Caco-2 (cell line): ENCODE data around the gene SGTA. TPM values are rescaled to one million over a fixed set of nuclear protein-coding genes. Genes with fewer than 3 reads are reported as not detected.
"Not testable (repeated sequence)": the region's sequence is repeated elsewhere in the genome, so short reads cannot be mapped to it uniquely, and the experiment has no call there.

Source experiments
- BruUV-seq: library from RNA; stranded (reverse); fragments of 400-500 nt; replicated peaks from 2 replicates; lab custom pipeline; 2021; lab: Mats Ljungman, UMichigan
- CTCF ChIA-PET: fragments of 300-600 bp; sonication (Branson Sonifier 250); formaldehyde crosslinking; loops from one replicate; lab custom pipeline; 2022; ENCODE audit warnings: antibody characterized with exemption; lab: Charles Lee
- POLR2A ChIA-PET: fragments of 300-600 bp; sonication (Branson Sonifier 250); formaldehyde crosslinking; loops from one replicate; lab custom pipeline; 2022; ENCODE audit warnings: antibody characterized with exemption; lab: Charles Lee
- DNase-seq, 2 experiments: peaks; one replicate each; pipeline versions ENCODE4 v3.0.0 to v3.0.0-alpha.2; 2020 to 2022
- H3K27me3 ChIP-seq: replicated peaks from 2 replicates; pipeline ENCODE4 v1.6.0; 2011; ENCODE audit warnings: low read length; ENCODE audit not compliant: control insufficient read depth, insufficient read depth
- H3K36me3 ChIP-seq: 2 replicates; pipeline ENCODE4 v1.5.1; 2011; ENCODE audit warnings: low read length; ENCODE audit not compliant: control insufficient read depth, insufficient read depth
- H3K4me1 ChIP-seq: fragments of 250-450 bp; sonication (Bioruptor Pico); 2 replicates; pipeline ENCODE4 v1.5.1; 2020; ENCODE audit warnings: mild to moderate bottlenecking
- H3K4me3 ChIP-seq: 2 replicates; pipeline ENCODE4 v1.5.1; 2011; ENCODE audit warnings: low read depth, mild to moderate bottlenecking, control low read depth, low read length
- H3K9me3 ChIP-seq: fragments of 250-450 bp; sonication (Bioruptor Pico); 2 replicates; pipeline ENCODE4 v1.5.1; 2020; ENCODE audit warnings: mild to moderate bottlenecking, moderate library complexity
- H3K27ac Mint-ChIP-seq: one replicate; pipeline ENCODE4 v1.8.0; 2022; ENCODE audit warnings: mixed read lengths; ENCODE audit not compliant: unreplicated experiment
- H3K27me3 Mint-ChIP-seq: one replicate; pipeline ENCODE4 v1.8.0; 2022; ENCODE audit warnings: mixed read lengths; ENCODE audit not compliant: insufficient read depth, unreplicated experiment
- H3K36me3 Mint-ChIP-seq: one replicate; pipeline ENCODE4 v1.8.0; 2022; ENCODE audit warnings: mild to moderate bottlenecking, mixed read lengths; ENCODE audit not compliant: insufficient read depth, unreplicated experiment
- H3K4me1 Mint-ChIP-seq: one replicate; pipeline ENCODE4 v1.8.0; 2022; ENCODE audit warnings: low read depth, mixed read lengths; ENCODE audit not compliant: unreplicated experiment
- H3K4me3 Mint-ChIP-seq: one replicate; pipeline ENCODE4 v1.8.0; 2022; ENCODE audit warnings: mild to moderate bottlenecking, moderate library complexity, mixed read lengths; ENCODE audit not compliant: unreplicated experiment
- H3K9me3 Mint-ChIP-seq: one replicate; pipeline ENCODE4 v1.8.0; 2022; ENCODE audit warnings: mixed read lengths; ENCODE audit not compliant: unreplicated experiment
- CTCF ChIP-seq, 2 experiments: fragments of 200-600 bp in 1 of 2; IDR thresholded peaks; 1 replicate in 1 of 2; 2 replicates in 1 of 2; pipeline versions ENCODE4 v1.5.1 to v1.8.0; 2011 to 2022; ENCODE audit warnings: antibody characterized with exemption in 1 of 2, control low read depth in 1 of 2, inconsistent platforms in 1 of 2, low read depth in 1 of 2, low read length in 1 of 2, mild to moderate bottlenecking in 1 of 2, moderate library complexity in 1 of 2; ENCODE audit not compliant: insufficient read depth in 1 of 2, severe bottlenecking in 1 of 2, unreplicated experiment in 1 of 2
- intact Hi-C: fragments of 100-400 bp; cut with micrococcal nuclease; formaldehyde crosslinking; loops from one replicate; pipeline ENCODE4 v1.10.0; 2022; ENCODE audit not compliant: unreplicated experiment
- total RNA-seq: library from RNA; stranded (reverse); gene quantifications from 2 replicates; pipeline ENCODE4 v1.2.3, GENCODE V29; 2022

Gene SGTA
- total RNA-seq, 1 experiment from 2014 or later = 90.1 TPM

- intact Hi-C loops = no loop called here
- no peak for DNase-seq
- TF ChIP-seq CTCF (IDR thresholded peaks at IDR 0.05; ENCODE audit: insufficient read depth in 1 of 2, low read depth in 1 of 2, low read length in 1 of 2, severe bottlenecking in 1 of 2, unreplicated experiment in 1 of 2) = no peak
- Histone ChIP-seq H3K4me1 (no peaks in the 10 kb centered on the region), H3K27me3 (no peaks in the 10 kb centered on the region), H3K36me3 (no peaks in the 10 kb centered on the region), H3K4me3 (no peak overlapping the region), H3K9me3 (peaks cover 6% of the 10 kb centered on the region; the same call in 1 of the 2 replicates)
- no TSS peak for BruUV-seq
- H3K4me3 Mint-ChIP-seq = no peak overlapping the region
- H3K4me1 Mint-ChIP-seq = no peaks in the 10 kb centered on the region
- ChIA-PET CTCF (no interaction called here), POLR2A (no interaction called here)
- H3K27ac Mint-ChIP-seq = no peak overlapping the region
- peaks cover 1% of the 10 kb centered on the region for H3K27me3 Mint-ChIP-seq
- no peaks in the 10 kb centered on the region for H3K36me3 Mint-ChIP-seq
- H3K9me3 Mint-ChIP-seq = no peaks in the 10 kb centered on the region
Measured at GRCh38 chr19:2714531-2715269, 68.4 kb downstream of the SGTA start.

- H3K4me3 Mint-ChIP-seq = not testable (repeated sequence)
Measured at GRCh38 chr19:2714102-2714501, 69.0 kb downstream of the SGTA start.

GRCh38 chr19:2713170-2713569 lies 69.9 kb downstream of the SGTA start:
- BruUV-seq, intact Hi-C loops, H3K9me3 Mint-ChIP-seq, H3K27me3 Mint-ChIP-seq, CTCF ChIA-PET, H3K9me3 ChIP-seq, H3K4me1 Mint-ChIP-seq, H3K27ac Mint-ChIP-seq, H3K36me3 Mint-ChIP-seq, H3K27me3 ChIP-seq, DNase-seq, H3K36me3 ChIP-seq, H3K4me3 ChIP-seq, H3K4me1 ChIP-seq, POLR2A ChIA-PET, H3K4me3 Mint-ChIP-seq: not testable (repeated sequence)

More at GRCh38 chr19:2714102-2714501, 69.0 kb downstream of the SGTA start:
- H3K36me3 Mint-ChIP-seq, H3K27me3 ChIP-seq, H3K9me3 ChIP-seq, POLR2A ChIA-PET, CTCF ChIA-PET, H3K4me1 ChIP-seq, H3K9me3 Mint-ChIP-seq, DNase-seq, H3K4me3 ChIP-seq, H3K27ac Mint-ChIP-seq, BruUV-seq, H3K36me3 ChIP-seq, H3K27me3 Mint-ChIP-seq, H3K4me1 Mint-ChIP-seq, intact Hi-C loops: not testable (repeated sequence)

GRCh38 chr19:2711875-2712205 lies 71.2 kb downstream of the SGTA start:
- H3K36me3 ChIP-seq = no peaks in the 10 kb centered on the region
- no peaks in the 10 kb centered on the region for H3K4me1 Mint-ChIP-seq
- no peak for DNase-seq
- no peak for TF ChIP-seq CTCF (IDR thresholded peaks at IDR 0.05; ENCODE audit: insufficient read depth in 1 of 2, low read depth in 1 of 2, low read length in 1 of 2, severe bottlenecking in 1 of 2, unreplicated experiment in 1 of 2)
- no peak overlapping the region for H3K4me3 ChIP-seq
- H3K4me1 ChIP-seq = no peaks in the 10 kb centered on the region
- BruUV-seq = no TSS peak
- H3K36me3 Mint-ChIP-seq = no peaks in the 10 kb centered on the region
- H3K27ac Mint-ChIP-seq = no peak overlapping the region
- H3K9me3 Mint-ChIP-seq = no peaks in the 10 kb centered on the region
- no peak overlapping the region for H3K4me3 Mint-ChIP-seq
- ChIA-PET CTCF (no interaction called here), POLR2A (no interaction called here)
- intact Hi-C loops = no loop called here
- peaks cover 6% of the 10 kb centered on the region; the same call in 1 of the 2 replicates for H3K9me3 ChIP-seq
- no peaks in the 10 kb centered on the region for H3K27me3 ChIP-seq
- peaks cover 3% of the 10 kb centered on the region for H3K27me3 Mint-ChIP-seq
